Astrocyte of the cerebellum (primary cell): ENCODE results near the gene MAML3.

Experiments
- DNase-seq: peaks from one replicate; pipeline ENCODE4 v3.0.0-alpha.2; 2011; ENCODE audit warnings: low read depth
- H3K4me3 ChIP-seq: 2 replicates; pipeline ENCODE4 v1.5.1; 2011; ENCODE audit warnings: mild to moderate bottlenecking, low read depth, low read length, moderate library complexity
- CTCF ChIP-seq: IDR thresholded peaks from 2 replicates; pipeline ENCODE4 v1.5.1; 2012; ENCODE audit warnings: low read length, low read depth, moderate library complexity, mild to moderate bottlenecking; ENCODE audit errors: missing control alignments
- in situ Hi-C: cut with HindIII; loops from 2 replicates; pipeline ENCODE4 v1.10.0; 2017; ENCODE audit warnings: low sequenced_read_pairs

The MAML3 gene

GRCh38 chr4:139728146-139728545 is 425.8 kb downstream of the MAML3 start:
- no peak for TF ChIP-seq CTCF
- no peak overlapping the region for H3K4me3 ChIP-seq
- in situ Hi-C loops = no loop called here
- no peak for DNase-seq

GRCh38 chr4:139726615-139727014 is 427.4 kb downstream of the MAML3 start:
- no peak for DNase-seq
- in situ Hi-C loops = no loop called here
- H3K4me3 ChIP-seq = no peak overlapping the region
- TF ChIP-seq CTCF = no peak

- TF ChIP-seq CTCF = no peak
- H3K4me3 ChIP-seq = no peak overlapping the region
- in situ Hi-C loops = no loop called here
- no peak for DNase-seq
Measured at GRCh38 chr4:139725236-139725635, 428.7 kb downstream of the MAML3 start.

- in situ Hi-C loops = no loop called here
- DNase-seq = no peak
- no peak for TF ChIP-seq CTCF
- H3K4me3 ChIP-seq = no peak overlapping the region
Measured at GRCh38 chr4:139721789-139722188, 432.2 kb downstream of the MAML3 start.

- TF ChIP-seq CTCF = no peak
- no peak for DNase-seq
- no peak overlapping the region for H3K4me3 ChIP-seq
- in situ Hi-C loops = no loop called here
Measured at GRCh38 chr4:139720806-139721205, 433.2 kb downstream of the MAML3 start.

GRCh38 chr4:139719381-139720101 is 434.4 kb downstream of the MAML3 start:
- TF ChIP-seq CTCF = no peak
- no peak overlapping the region for H3K4me3 ChIP-seq
- in situ Hi-C loops = no loop called here
- DNase-seq = no peak
